OCI-LY7 (cell line): ENCODE results near the gene TSHZ3. TPM values are rescaled to one million over a fixed set of nuclear protein-coding genes. Genes with fewer than 3 reads are reported as not detected.

Experiments used
- Bru-seq: library from RNA; stranded (reverse); fragments of 400-500 nt; gene quantifications from one replicate; lab custom pipeline; 2021; lab: Mats Ljungman, UMichigan
- BruChase-seq, 2 experiments: library from RNA; stranded (reverse); fragments of 400-500 nt; gene quantifications; one replicate each; lab custom pipeline; 2021; lab: Mats Ljungman, UMichigan
- BruUV-seq: library from RNA; stranded (reverse); fragments of 400-500 nt; replicated peaks from 2 replicates; lab custom pipeline; 2021; lab: Mats Ljungman, UMichigan
- CTCF ChIA-PET: fragments of 300-600 bp; sonication (Branson Sonifier 250); formaldehyde crosslinking; loops from one replicate; lab custom pipeline; 2022; ENCODE audit warnings: antibody characterized with exemption; ENCODE audit not compliant: unreplicated experiment; lab: Charles Lee
- POLR2A ChIA-PET: fragments of 300-600 bp; sonication (Branson Sonifier 250); formaldehyde crosslinking; loops from one replicate; lab custom pipeline; 2022; ENCODE audit warnings: antibody characterized with exemption; lab: Charles Lee
- DNase-seq: peaks from one replicate; pipeline ENCODE4 v3.0.0-alpha.2; 2015; ENCODE audit warnings: low spot score
- H2AFZ ChIP-seq: fragments of 200-600 bp; sonication (generic), shearing (Covaris generic); 2 replicates; pipeline ENCODE4 v1.6.1; 2014; ENCODE audit warnings: mild to moderate bottlenecking, antibody characterized with exemption, low read length, moderate library complexity
- H3K27ac ChIP-seq: fragments of 200-600 bp; sonication (generic); 2 replicates; pipeline ENCODE4 v1.5.1; 2014; ENCODE audit warnings: mixed run types, low read depth, mild to moderate bottlenecking, moderate library complexity, low read length, inconsistent platforms; ENCODE audit not compliant: poor library complexity, severe bottlenecking
- H3K36me3 ChIP-seq: fragments of 200-600 bp; sonication (generic); 2 replicates; pipeline ENCODE4 v1.6.1; 2014; ENCODE audit warnings: mild to moderate bottlenecking, antibody characterized with exemption, low read length, moderate library complexity, mixed read lengths; ENCODE audit not compliant: insufficient read depth
- H3K4me1 ChIP-seq: fragments of 200-600 bp; sonication (generic); 2 replicates; pipeline ENCODE4 v1.5.1; 2014; ENCODE audit warnings: mild to moderate bottlenecking, low read length; ENCODE audit not compliant: insufficient read depth, poor library complexity, severe bottlenecking
- H3K4me2 ChIP-seq: fragments of 200-600 bp; sonication (generic); 2 replicates; pipeline ENCODE4 v1.6.1; 2014; ENCODE audit warnings: mild to moderate bottlenecking, low read length
- H3K4me3 ChIP-seq: fragments of 200-600 bp; sonication (generic); 2 replicates; pipeline ENCODE4 v1.5.1; 2014; ENCODE audit warnings: mild to moderate bottlenecking, low read depth, low read length; ENCODE audit not compliant: poor library complexity, severe bottlenecking
- H3K79me2 ChIP-seq: fragments of 200-600 bp; sonication (generic); 2 replicates; pipeline ENCODE4 v1.6.1; 2016; ENCODE audit warnings: low read depth, mild to moderate bottlenecking, low read length, moderate library complexity, mixed read lengths; ENCODE audit not compliant: insufficient read depth
- H3K9me2 ChIP-seq: fragments of 200-600 bp; sonication (generic); 2 replicates; pipeline ENCODE4 v1.6.1; 2016; ENCODE audit warnings: mild to moderate bottlenecking, low read length, mixed read lengths; ENCODE audit not compliant: insufficient read depth
- H3K9me3 ChIP-seq: fragments of 200-600 bp; sonication (generic); 2 replicates; pipeline ENCODE4 v1.6.1; 2014; ENCODE audit warnings: mild to moderate bottlenecking, mixed run types, low read length, mixed read lengths
- H4K20me1 ChIP-seq: fragments of 200-600 bp; sonication (generic); 2 replicates; pipeline ENCODE4 v1.6.1; 2014; ENCODE audit warnings: mild to moderate bottlenecking, antibody characterized with exemption, low read length, moderate library complexity, mixed read lengths; ENCODE audit not compliant: insufficient read depth
- EZH2phosphoT487 ChIP-seq: fragments of 200-600 bp; sonication (generic); IDR thresholded peaks from 2 replicates; pipeline ENCODE4 v1.6.1; 2018; ENCODE audit warnings: low read depth, borderline replicate concordance, mild to moderate bottlenecking, mixed run types, antibody characterized with exemption, low read length, moderate library complexity, mixed read lengths
- intact Hi-C: fragments of 100-400 bp; cut with micrococcal nuclease; formaldehyde crosslinking; loops from one replicate; pipeline ENCODE4 v1.10.0; 2022; ENCODE audit not compliant: unreplicated experiment
- long read RNA-seq: library from polyadenylated mRNA; stranded (forward); transcript quantifications from one replicate; pipeline ENCODE4 v2.0.0, GENCODE V29; 2022
- total RNA-seq, 2 experiments: library from RNA; depleted of rRNA in 1 of 2; stranded (reverse); fragments of >200 nt in 1 of 2; shearing (Covaris generic) in 1 of 2; gene quantifications; 2 replicates each; pipeline ENCODE4 v1.2.3, GENCODE V29; 2014 to 2022
- TF ChIP-seq, protein P1 (sequence below): fragments of 200-600 bp; sonication (generic); conservative IDR thresholded peaks from 2 replicates; pipeline ENCODE4 v1.5.1; 2014; ENCODE audit warnings: mild to moderate bottlenecking, antibody characterized with exemption, low read length, moderate library complexity, mixed read lengths

The TSHZ3 gene, protein sequence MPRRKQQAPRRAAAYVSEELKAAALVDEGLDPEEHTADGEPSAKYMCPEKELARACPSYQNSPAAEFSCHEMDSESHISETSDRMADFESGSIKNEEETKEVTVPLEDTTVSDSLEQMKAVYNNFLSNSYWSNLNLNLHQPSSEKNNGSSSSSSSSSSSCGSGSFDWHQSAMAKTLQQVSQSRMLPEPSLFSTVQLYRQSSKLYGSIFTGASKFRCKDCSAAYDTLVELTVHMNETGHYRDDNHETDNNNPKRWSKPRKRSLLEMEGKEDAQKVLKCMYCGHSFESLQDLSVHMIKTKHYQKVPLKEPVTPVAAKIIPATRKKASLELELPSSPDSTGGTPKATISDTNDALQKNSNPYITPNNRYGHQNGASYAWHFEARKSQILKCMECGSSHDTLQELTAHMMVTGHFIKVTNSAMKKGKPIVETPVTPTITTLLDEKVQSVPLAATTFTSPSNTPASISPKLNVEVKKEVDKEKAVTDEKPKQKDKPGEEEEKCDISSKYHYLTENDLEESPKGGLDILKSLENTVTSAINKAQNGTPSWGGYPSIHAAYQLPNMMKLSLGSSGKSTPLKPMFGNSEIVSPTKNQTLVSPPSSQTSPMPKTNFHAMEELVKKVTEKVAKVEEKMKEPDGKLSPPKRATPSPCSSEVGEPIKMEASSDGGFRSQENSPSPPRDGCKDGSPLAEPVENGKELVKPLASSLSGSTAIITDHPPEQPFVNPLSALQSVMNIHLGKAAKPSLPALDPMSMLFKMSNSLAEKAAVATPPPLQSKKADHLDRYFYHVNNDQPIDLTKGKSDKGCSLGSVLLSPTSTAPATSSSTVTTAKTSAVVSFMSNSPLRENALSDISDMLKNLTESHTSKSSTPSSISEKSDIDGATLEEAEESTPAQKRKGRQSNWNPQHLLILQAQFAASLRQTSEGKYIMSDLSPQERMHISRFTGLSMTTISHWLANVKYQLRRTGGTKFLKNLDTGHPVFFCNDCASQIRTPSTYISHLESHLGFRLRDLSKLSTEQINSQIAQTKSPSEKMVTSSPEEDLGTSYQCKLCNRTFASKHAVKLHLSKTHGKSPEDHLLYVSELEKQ
- total RNA-seq (2014; rRNA removed; shearing (Covaris generic)) (not detected in 2 replicates), total RNA-seq (2022) (not detected in 2 replicates), Bru-seq, nascent RNA (not detected), BruChase-seq, experiment 1, labeled RNA remaining after a 6-hour chase (not detected), BruChase-seq, experiment 2, labeled RNA remaining after a 2-hour chase (not detected)
- long read RNA-seq = 0 reads

DNA sequence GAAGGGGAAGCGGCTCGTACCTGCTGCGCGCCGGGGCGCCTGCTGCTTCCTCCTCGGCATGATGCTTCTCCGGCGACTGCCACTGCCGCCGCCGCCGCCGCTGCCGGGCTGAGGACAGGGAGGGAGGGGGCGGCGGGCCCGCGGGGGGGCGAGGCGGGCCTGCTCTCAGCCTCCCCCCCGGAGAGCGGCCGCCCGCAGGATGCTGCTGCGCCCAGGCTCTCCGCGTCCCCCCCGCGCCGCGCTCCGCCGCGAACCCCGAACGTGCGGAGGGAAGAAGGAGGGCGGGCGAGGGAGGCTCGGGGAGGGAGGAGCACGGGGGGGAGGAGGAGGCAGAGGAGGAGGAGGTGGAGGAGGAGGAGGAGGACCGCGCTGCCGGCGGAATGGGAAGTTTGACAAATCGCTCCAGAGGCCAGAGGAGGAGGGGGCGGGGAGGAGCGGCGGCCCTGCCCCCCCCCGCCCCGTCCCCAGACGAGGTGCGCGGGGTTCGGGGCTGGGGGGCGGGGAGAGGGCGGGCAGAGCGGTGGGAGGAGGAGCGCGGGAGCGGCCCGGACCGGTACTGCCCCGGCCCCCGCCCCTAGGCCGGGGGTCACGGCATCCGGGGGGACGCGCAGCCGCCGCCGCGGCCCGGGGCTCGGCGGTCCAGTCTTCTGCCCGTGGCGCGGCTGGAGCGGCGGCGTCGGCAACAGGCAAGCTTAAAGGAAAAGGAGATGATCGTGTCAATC, at the start of gene TSHZ3:
TSS of gene TSHZ3 (minus strand) at position 277 of the 722 bp plus-strand sequence. CDS start at position 60, 217 bp downstream.
- Histone ChIP-seq H4K20me1 (no peaks in the 10 kb centered on the region), H3K4me2 (no peak within 1 kb of the TSS), H3K36me3 (no peaks in the 10 kb centered on the region), H3K79me2 (no peaks in the 10 kb centered on the region), H3K9me3 (no peaks in the 10 kb centered on the region), H3K4me3 (no peak within 1 kb of the TSS), H3K9me2 (no peaks in the 10 kb centered on the region), H3K27ac (no peak within 1 kb of the TSS), H2AFZ (no peak within 1 kb of the TSS), H3K4me1 (no peaks in the 10 kb centered on the region)
- intact Hi-C loops = no loop called here
- CTCF ChIA-PET = no interaction called here
- POLR2A ChIA-PET = no interaction called here
- TF ChIP-seq, protein P1, sequence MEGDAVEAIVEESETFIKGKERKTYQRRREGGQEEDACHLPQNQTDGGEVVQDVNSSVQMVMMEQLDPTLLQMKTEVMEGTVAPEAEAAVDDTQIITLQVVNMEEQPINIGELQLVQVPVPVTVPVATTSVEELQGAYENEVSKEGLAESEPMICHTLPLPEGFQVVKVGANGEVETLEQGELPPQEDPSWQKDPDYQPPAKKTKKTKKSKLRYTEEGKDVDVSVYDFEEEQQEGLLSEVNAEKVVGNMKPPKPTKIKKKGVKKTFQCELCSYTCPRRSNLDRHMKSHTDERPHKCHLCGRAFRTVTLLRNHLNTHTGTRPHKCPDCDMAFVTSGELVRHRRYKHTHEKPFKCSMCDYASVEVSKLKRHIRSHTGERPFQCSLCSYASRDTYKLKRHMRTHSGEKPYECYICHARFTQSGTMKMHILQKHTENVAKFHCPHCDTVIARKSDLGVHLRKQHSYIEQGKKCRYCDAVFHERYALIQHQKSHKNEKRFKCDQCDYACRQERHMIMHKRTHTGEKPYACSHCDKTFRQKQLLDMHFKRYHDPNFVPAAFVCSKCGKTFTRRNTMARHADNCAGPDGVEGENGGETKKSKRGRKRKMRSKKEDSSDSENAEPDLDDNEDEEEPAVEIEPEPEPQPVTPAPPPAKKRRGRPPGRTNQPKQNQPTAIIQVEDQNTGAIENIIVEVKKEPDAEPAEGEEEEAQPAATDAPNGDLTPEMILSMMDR = no peak
- no peak for TF ChIP-seq EZH2phosphoT487
- no TSS peak for BruUV-seq
- no peak for DNase-seq

DNA sequence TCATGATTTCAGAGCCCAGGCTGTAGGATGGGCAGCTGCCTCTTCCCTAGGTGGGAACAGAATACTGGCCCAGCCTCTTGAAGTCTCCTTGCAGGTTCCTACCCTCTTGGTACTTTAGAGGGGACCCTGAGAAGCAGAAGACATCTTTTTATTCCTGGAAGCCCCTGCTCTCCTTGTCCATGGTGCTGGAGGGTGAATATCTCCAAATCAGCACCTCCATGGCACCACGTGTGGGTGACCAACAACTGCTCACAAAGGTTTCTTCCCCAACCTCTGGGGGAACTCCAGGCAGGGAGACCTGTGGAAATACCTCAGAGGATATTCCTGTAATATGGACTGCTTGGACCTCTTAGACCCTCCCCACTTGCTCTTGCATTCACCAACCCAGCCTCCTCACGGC, 48.1 kb upstream of the TSHZ3 start:
- Histone ChIP-seq H2AFZ (no peak overlapping the region), H3K9me3 (no peaks in the 10 kb centered on the region), H3K4me2 (no peak overlapping the region), H3K79me2 (no peaks in the 10 kb centered on the region), H3K9me2 (no peaks in the 10 kb centered on the region), H3K4me3 (no peak overlapping the region), H3K4me1 (no peaks in the 10 kb centered on the region), H4K20me1 (no peaks in the 10 kb centered on the region), H3K27ac (no peak overlapping the region), H3K36me3 (no peaks in the 10 kb centered on the region)
- POLR2A ChIA-PET = no interaction called here
- no TSS peak for BruUV-seq
- CTCF ChIA-PET = no interaction called here
- no peak for TF ChIP-seq EZH2phosphoT487
- TF ChIP-seq, protein P1 = no peak
- intact Hi-C loops = no loop called here
- no peak for DNase-seq
